Astrocyte (in vitro differentiated cells and primary cell): ENCODE measurements around the gene CACNB2.

Source experiments
- EZH2 ChIP-seq: IDR thresholded peaks from 2 replicates; pipeline ENCODE4 v1.6.1; 2012; ENCODE audit warnings: mild to moderate bottlenecking, low read length, inconsistent platforms; ENCODE audit not compliant: insufficient read depth
- TF ChIP-seq, protein P1 (sequence below): IDR thresholded peaks from 2 replicates; pipeline ENCODE4 v1.5.1; 2011; ENCODE audit warnings: low read depth, mild to moderate bottlenecking, inconsistent platforms, low read length, moderate library complexity; ENCODE audit not compliant: insufficient read depth

- TF ChIP-seq, protein P1, sequence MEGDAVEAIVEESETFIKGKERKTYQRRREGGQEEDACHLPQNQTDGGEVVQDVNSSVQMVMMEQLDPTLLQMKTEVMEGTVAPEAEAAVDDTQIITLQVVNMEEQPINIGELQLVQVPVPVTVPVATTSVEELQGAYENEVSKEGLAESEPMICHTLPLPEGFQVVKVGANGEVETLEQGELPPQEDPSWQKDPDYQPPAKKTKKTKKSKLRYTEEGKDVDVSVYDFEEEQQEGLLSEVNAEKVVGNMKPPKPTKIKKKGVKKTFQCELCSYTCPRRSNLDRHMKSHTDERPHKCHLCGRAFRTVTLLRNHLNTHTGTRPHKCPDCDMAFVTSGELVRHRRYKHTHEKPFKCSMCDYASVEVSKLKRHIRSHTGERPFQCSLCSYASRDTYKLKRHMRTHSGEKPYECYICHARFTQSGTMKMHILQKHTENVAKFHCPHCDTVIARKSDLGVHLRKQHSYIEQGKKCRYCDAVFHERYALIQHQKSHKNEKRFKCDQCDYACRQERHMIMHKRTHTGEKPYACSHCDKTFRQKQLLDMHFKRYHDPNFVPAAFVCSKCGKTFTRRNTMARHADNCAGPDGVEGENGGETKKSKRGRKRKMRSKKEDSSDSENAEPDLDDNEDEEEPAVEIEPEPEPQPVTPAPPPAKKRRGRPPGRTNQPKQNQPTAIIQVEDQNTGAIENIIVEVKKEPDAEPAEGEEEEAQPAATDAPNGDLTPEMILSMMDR: no peak
- no peak for TF ChIP-seq EZH2
Observed at GRCh38 chr10:18164748-18165361, 24.6 kb downstream of the CACNB2 start.
